Neural cell (in vitro differentiated cells): ENCODE measurements around the gene PEX6. TPM values are rescaled to one million over a fixed set of nuclear protein-coding genes. Genes with fewer than 3 reads are reported as not detected.

ENCODE experiments used
- H2AFZ ChIP-seq: fragments of 200-600, 300-800 bp; sonication (generic), shearing (Covaris generic); 2 replicates; pipeline ENCODE4 v1.6.0; 2014; ENCODE audit warnings: low read depth, mild to moderate bottlenecking, antibody characterized with exemption, low read length, moderate library complexity
- H3F3A ChIP-seq: fragments of 200-600 bp; shearing (Covaris generic); 2 replicates; pipeline ENCODE4 v1.6.1; 2016; ENCODE audit warnings: mild to moderate bottlenecking, moderate library complexity, mixed read lengths, antibody characterized with exemption, low read length; ENCODE audit not compliant: insufficient read depth, poor library complexity, severe bottlenecking
- H3K27ac ChIP-seq: fragments of 200-600, 300-800 bp; sonication (generic), shearing (Covaris generic); 2 replicates; pipeline ENCODE4 v1.5.1; 2014; ENCODE audit warnings: mild to moderate bottlenecking, low read length, moderate library complexity
- H3K27me3 ChIP-seq: fragments of 300-800, 200-600 bp; sonication (generic), shearing (Covaris generic); 2 replicates; pipeline ENCODE4 v1.6.0; 2014; ENCODE audit warnings: mild to moderate bottlenecking, low read depth, low read length, moderate library complexity; ENCODE audit not compliant: insufficient read depth
- H3K36me3 ChIP-seq: fragments of 300-800, 200-600 bp; sonication (generic), shearing (Covaris generic); 2 replicates; pipeline ENCODE4 v1.5.1; 2014; ENCODE audit warnings: mild to moderate bottlenecking, antibody characterized with exemption, low read length, moderate library complexity; ENCODE audit not compliant: insufficient read depth
- H3K4me2 ChIP-seq: fragments of 300-800, 200-600 bp; sonication (generic), shearing (Covaris generic); 2 replicates; pipeline ENCODE4 v1.6.0; 2014; ENCODE audit warnings: mild to moderate bottlenecking, low read length
- H3K4me3 ChIP-seq: fragments of 300-800, 200-600 bp; sonication (generic), shearing (Covaris generic); 2 replicates; pipeline ENCODE4 v1.5.1; 2014; ENCODE audit warnings: mild to moderate bottlenecking, low read length, moderate library complexity
- H3K79me2 ChIP-seq: fragments of 200-600 bp; shearing (Covaris generic); replicated peaks from 2 replicates; pipeline ENCODE4 v1.6.0; 2014; ENCODE audit warnings: mild to moderate bottlenecking, low read length, moderate library complexity; ENCODE audit not compliant: insufficient read depth
- H3K9ac ChIP-seq: fragments of 300-800, 200-600 bp; sonication (generic), shearing (Covaris generic); 2 replicates; pipeline ENCODE4 v1.6.1; 2016; ENCODE audit warnings: mild to moderate bottlenecking, low read length, mixed read lengths
- H3K9me2 ChIP-seq: fragments of 200-600 bp; shearing (Covaris generic); 2 replicates; pipeline ENCODE4 v1.6.1; 2016; ENCODE audit warnings: mild to moderate bottlenecking, low read length, mixed read lengths; ENCODE audit not compliant: insufficient read depth
- H3K9me3 ChIP-seq: fragments of 200-600, 300-800 bp; sonication (generic), shearing (Covaris generic); 2 replicates; pipeline ENCODE4 v1.6.1; 2016; ENCODE audit warnings: mild to moderate bottlenecking, mixed run types, low read length, moderate library complexity, mixed read lengths
- H4K20me1 ChIP-seq: fragments of 200-600 bp; shearing (Covaris generic); 2 replicates; pipeline ENCODE4 v1.6.1; 2016; ENCODE audit warnings: mild to moderate bottlenecking, mixed run types; ENCODE audit not compliant: insufficient read depth
- EP300 ChIP-seq: fragments of 450-650 bp; conservative IDR thresholded peaks from 2 replicates; pipeline ENCODE4 v1.6.1; 2014; ENCODE audit warnings: antibody characterized with exemption, mild to moderate bottlenecking, moderate library complexity; ENCODE audit not compliant: poor library complexity, severe bottlenecking
- EZH2 ChIP-seq: fragments of 200-600, 300-800 bp; shearing (Covaris generic), sonication (generic); IDR thresholded peaks from 2 replicates; pipeline ENCODE4 v1.6.1; 2014; ENCODE audit warnings: antibody characterized with exemption, low read length, borderline replicate concordance, mild to moderate bottlenecking; ENCODE audit not compliant: insufficient read depth, poor library complexity, severe bottlenecking
- MXI1 ChIP-seq: fragments of 450-650 bp; conservative IDR thresholded peaks from 2 replicates; pipeline ENCODE4 v1.6.1; 2014; ENCODE audit warnings: antibody characterized with exemption, mild to moderate bottlenecking; ENCODE audit not compliant: poor library complexity, severe bottlenecking
- POLR2AphosphoS5 ChIP-seq: IDR thresholded peaks from 2 replicates; pipeline ENCODE4 v1.6.1; 2012
- RAD21 ChIP-seq: fragments of 450-650 bp; conservative IDR thresholded peaks from 2 replicates; pipeline ENCODE4 v1.6.1; 2014; ENCODE audit warnings: antibody characterized with exemption, mild to moderate bottlenecking, moderate library complexity
- SMC3 ChIP-seq: fragments of 450-650 bp; conservative IDR thresholded peaks from 2 replicates; pipeline ENCODE4 v1.6.1; 2014; ENCODE audit warnings: antibody characterized with exemption, mild to moderate bottlenecking, moderate library complexity; ENCODE audit not compliant: poor library complexity
- TAF1 ChIP-seq: IDR thresholded peaks from 2 replicates; pipeline ENCODE4 v1.6.1; 2012; ENCODE audit warnings: low read depth
- polyA plus RNA-seq: library from polyadenylated mRNA; depleted of rRNA; stranded (reverse); fragments of >200 nt; gene quantifications from 2 replicates; pipeline ENCODE4 v1.2.3, GENCODE V29; 2014
- TF ChIP-seq, protein P1 (sequence below): IDR thresholded peaks from 2 replicates; pipeline ENCODE4 v1.6.1; 2012; ENCODE audit warnings: borderline replicate concordance
- TF ChIP-seq, protein P2 (sequence below): fragments of 450-650 bp; IDR thresholded peaks from 2 replicates; pipeline ENCODE4 v1.5.1; 2014; ENCODE audit warnings: antibody characterized with exemption, mild to moderate bottlenecking, moderate library complexity; ENCODE audit not compliant: poor library complexity, severe bottlenecking

The PEX6 gene
- polyA plus RNA-seq, 1 donor from 2014 or later, result 20.4 TPM

- H3K79me2 ChIP-seq, result peaks cover 32% of the 10 kb centered on the region
- no peak overlapping the region for H3K27ac ChIP-seq
- no peak overlapping the region for H3K4me2 ChIP-seq
- H3F3A ChIP-seq, result no peaks in the 10 kb centered on the region
- H3K36me3 ChIP-seq, result no peaks in the 10 kb centered on the region
- no peaks in the 10 kb centered on the region for H3K27me3 ChIP-seq
- no peak overlapping the region for H3K4me3 ChIP-seq
- H3K9me2 ChIP-seq, result no peaks in the 10 kb centered on the region
- no peaks in the 10 kb centered on the region for H3K9me3 ChIP-seq
- no peaks in the 10 kb centered on the region for H4K20me1 ChIP-seq
- no peak for TF ChIP-seq EP300
- no peak for TF ChIP-seq TAF1
- TF ChIP-seq, protein P1, sequence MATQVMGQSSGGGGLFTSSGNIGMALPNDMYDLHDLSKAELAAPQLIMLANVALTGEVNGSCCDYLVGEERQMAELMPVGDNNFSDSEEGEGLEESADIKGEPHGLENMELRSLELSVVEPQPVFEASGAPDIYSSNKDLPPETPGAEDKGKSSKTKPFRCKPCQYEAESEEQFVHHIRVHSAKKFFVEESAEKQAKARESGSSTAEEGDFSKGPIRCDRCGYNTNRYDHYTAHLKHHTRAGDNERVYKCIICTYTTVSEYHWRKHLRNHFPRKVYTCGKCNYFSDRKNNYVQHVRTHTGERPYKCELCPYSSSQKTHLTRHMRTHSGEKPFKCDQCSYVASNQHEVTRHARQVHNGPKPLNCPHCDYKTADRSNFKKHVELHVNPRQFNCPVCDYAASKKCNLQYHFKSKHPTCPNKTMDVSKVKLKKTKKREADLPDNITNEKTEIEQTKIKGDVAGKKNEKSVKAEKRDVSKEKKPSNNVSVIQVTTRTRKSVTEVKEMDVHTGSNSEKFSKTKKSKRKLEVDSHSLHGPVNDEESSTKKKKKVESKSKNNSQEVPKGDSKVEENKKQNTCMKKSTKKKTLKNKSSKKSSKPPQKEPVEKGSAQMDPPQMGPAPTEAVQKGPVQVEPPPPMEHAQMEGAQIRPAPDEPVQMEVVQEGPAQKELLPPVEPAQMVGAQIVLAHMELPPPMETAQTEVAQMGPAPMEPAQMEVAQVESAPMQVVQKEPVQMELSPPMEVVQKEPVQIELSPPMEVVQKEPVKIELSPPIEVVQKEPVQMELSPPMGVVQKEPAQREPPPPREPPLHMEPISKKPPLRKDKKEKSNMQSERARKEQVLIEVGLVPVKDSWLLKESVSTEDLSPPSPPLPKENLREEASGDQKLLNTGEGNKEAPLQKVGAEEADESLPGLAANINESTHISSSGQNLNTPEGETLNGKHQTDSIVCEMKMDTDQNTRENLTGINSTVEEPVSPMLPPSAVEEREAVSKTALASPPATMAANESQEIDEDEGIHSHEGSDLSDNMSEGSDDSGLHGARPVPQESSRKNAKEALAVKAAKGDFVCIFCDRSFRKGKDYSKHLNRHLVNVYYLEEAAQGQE, result no peak
- TF ChIP-seq MXI1, result no peak
- TF ChIP-seq RAD21, result no peak
- TF ChIP-seq, protein P2, sequence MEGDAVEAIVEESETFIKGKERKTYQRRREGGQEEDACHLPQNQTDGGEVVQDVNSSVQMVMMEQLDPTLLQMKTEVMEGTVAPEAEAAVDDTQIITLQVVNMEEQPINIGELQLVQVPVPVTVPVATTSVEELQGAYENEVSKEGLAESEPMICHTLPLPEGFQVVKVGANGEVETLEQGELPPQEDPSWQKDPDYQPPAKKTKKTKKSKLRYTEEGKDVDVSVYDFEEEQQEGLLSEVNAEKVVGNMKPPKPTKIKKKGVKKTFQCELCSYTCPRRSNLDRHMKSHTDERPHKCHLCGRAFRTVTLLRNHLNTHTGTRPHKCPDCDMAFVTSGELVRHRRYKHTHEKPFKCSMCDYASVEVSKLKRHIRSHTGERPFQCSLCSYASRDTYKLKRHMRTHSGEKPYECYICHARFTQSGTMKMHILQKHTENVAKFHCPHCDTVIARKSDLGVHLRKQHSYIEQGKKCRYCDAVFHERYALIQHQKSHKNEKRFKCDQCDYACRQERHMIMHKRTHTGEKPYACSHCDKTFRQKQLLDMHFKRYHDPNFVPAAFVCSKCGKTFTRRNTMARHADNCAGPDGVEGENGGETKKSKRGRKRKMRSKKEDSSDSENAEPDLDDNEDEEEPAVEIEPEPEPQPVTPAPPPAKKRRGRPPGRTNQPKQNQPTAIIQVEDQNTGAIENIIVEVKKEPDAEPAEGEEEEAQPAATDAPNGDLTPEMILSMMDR, result no peak
- TF ChIP-seq POLR2AphosphoS5, result no peak
- TF ChIP-seq EZH2, result no peak
- no peak overlapping the region for H3K9ac ChIP-seq
- H2AFZ ChIP-seq, result no peak overlapping the region
Measured at GRCh38 chr6:43019152-43019551, 40.2 kb upstream of the PEX6 start.

GRCh38 chr6:43016943-43017334 lies 38.0 kb upstream of the PEX6 start:
- no peak overlapping the region for H3K27ac ChIP-seq
- no peak overlapping the region for H3K4me2 ChIP-seq
- no peak for TF ChIP-seq TAF1
- TF ChIP-seq SMC3, result no peak
- TF ChIP-seq, protein P2, result no peak
- TF ChIP-seq EZH2, result no peak
- TF ChIP-seq, protein P1, result no peak
- TF ChIP-seq EP300, result no peak
- no peak for TF ChIP-seq MXI1
- TF ChIP-seq POLR2AphosphoS5, result no peak
- no peak for TF ChIP-seq RAD21
- H2AFZ ChIP-seq, result no peak overlapping the region
- no peaks in the 10 kb centered on the region for H3K9me2 ChIP-seq
- no peaks in the 10 kb centered on the region for H3F3A ChIP-seq
- no peak overlapping the region for H3K4me3 ChIP-seq
- H4K20me1 ChIP-seq, result no peaks in the 10 kb centered on the region
- no peak overlapping the region for H3K9ac ChIP-seq
- H3K27me3 ChIP-seq, result no peaks in the 10 kb centered on the region
- H3K36me3 ChIP-seq, result no peaks in the 10 kb centered on the region
- H3K9me3 ChIP-seq, result no peaks in the 10 kb centered on the region
- H3K79me2 ChIP-seq, result peaks cover 33% of the 10 kb centered on the region
